GM12872 (cell line): ENCODE results near the gene ADGRL3.

Source experiments
- CTCF ChIP-seq: IDR thresholded peaks from 3 replicates; pipeline ENCODE4 v1.5.1; 2011; ENCODE audit warnings: low read depth, mild to moderate bottlenecking, low read length, moderate library complexity; ENCODE audit not compliant: insufficient read depth

ADGRL3 gene

GRCh38 chr4:61350932-61351331 lies 150.8 kb downstream of the ADGRL3 start:
- no peak for TF ChIP-seq CTCF

- TF ChIP-seq CTCF: no peak
Observed at GRCh38 chr4:61356696-61357095, 156.6 kb downstream of the ADGRL3 start.

- no peak for TF ChIP-seq CTCF
Observed at GRCh38 chr4:61359301-61359700, 159.2 kb downstream of the ADGRL3 start.

- TF ChIP-seq CTCF: no peak
Observed at GRCh38 chr4:61373901-61374440, 173.8 kb downstream of the ADGRL3 start.

- no peak for TF ChIP-seq CTCF
Observed at GRCh38 chr4:61374447-61374891, 174.3 kb downstream of the ADGRL3 start.

- no peak for TF ChIP-seq CTCF
Observed at GRCh38 chr4:61375301-61375700, 175.2 kb downstream of the ADGRL3 start.

GRCh38 chr4:61376301-61376700 lies 176.2 kb downstream of the ADGRL3 start:
- TF ChIP-seq CTCF: no peak
